ENCODE results near the gene C1orf21. TPM values are rescaled to one million over a fixed set of nuclear protein-coding genes. Genes with fewer than 3 reads are reported as not detected.

C1orf21 gene
- total RNA-seq, 2 donors from 2014 or later = 8.3 to 10.2 TPM

DNA sequence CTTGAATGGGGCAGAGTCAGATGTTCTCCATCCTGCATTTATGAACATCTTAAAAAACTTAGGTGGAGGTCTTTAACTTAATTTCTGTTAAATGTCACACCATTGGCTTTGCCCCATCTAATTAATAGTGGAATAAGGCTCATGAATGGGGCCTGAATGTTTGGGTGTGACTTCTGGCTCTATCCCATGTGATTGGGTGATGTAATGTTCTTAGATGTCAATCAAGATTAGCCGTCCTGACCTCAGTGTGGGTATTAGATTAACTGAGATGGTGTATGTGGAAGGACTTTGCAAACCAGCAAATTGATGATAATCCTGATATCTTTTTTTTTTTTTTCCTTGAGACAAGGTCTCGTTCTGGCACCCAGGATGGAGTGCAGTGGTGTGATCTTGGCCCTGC is 38.1 kb downstream of the C1orf21 start:
- Histone ChIP-seq H3K27ac (no peak overlapping the region), H3K4me3 (no peak overlapping the region), H3K27me3 (no peaks in the 10 kb centered on the region), H3K9me3 (no peaks in the 10 kb centered on the region), H3K36me3 (replicated peaks in 1 of 2; ENCODE audit: insufficient read depth in 1 of 2, low read depth in 2 of 2) (no peaks in the 10 kb centered on the region), H3K4me1 (peaks cover 18% of the 10 kb centered on the region)
- WGBS, 2 donors = 67 to 71% methylated on average over 2 of the region's 2 CpGs
- intact Hi-C loops (cut with DNase I) = no loop called here
- no peak for TF ChIP-seq POLR2A (IDR thresholded peaks at IDR 0.05)
- TF ChIP-seq, protein P1, sequence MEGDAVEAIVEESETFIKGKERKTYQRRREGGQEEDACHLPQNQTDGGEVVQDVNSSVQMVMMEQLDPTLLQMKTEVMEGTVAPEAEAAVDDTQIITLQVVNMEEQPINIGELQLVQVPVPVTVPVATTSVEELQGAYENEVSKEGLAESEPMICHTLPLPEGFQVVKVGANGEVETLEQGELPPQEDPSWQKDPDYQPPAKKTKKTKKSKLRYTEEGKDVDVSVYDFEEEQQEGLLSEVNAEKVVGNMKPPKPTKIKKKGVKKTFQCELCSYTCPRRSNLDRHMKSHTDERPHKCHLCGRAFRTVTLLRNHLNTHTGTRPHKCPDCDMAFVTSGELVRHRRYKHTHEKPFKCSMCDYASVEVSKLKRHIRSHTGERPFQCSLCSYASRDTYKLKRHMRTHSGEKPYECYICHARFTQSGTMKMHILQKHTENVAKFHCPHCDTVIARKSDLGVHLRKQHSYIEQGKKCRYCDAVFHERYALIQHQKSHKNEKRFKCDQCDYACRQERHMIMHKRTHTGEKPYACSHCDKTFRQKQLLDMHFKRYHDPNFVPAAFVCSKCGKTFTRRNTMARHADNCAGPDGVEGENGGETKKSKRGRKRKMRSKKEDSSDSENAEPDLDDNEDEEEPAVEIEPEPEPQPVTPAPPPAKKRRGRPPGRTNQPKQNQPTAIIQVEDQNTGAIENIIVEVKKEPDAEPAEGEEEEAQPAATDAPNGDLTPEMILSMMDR (IDR thresholded peaks at IDR 0.05) = no peak
- ATAC-seq (no peak), DNase-seq (no peak)

DNA sequence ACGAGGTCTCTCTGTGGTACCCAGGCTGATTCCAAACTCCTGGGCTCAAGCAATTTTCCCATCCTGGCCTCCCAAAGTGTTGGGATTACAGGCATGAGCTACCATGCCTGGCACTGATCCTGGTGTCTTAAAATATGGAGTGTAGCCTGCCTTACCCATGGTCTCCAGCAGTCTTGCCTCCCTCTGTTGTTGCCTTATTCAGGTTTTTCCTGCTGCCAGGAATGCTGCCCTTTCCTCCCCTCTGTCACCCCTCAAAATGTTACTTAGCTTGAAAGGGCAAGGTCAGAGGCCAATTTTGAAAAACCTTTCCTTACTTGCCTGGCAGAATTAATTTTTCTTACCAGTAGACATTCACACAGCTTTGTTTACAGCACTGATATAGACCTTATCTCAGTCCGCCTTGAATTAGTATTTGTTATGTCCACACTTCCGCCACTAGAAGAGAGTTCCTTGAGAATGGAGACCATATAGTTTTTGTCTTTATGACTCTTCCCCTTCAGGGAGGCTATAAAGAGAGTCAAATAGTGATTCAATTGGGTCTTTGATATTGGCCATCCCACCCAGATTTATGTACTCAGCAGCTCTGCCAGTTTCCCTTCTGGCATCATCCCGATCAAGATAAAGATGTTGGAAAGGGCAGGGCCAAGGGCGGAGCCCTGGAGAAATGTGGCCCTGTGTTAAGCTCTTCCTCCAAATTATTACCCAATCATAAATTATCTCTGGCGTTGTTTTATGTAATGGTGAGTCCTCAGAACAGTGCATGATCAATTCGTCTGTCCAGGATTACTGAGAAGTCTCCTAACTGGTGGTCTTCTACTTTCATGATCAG is 38.8 kb downstream of the C1orf21 start:
- 59 to 60% methylated on average over 7 of the region's 7 CpGs for WGBS, 2 donors
- ATAC-seq = no peak
- no peaks in the 10 kb centered on the region for H3K36me3 ChIP-seq (replicated peaks in 1 of 2; ENCODE audit: insufficient read depth in 1 of 2, low read depth in 2 of 2)
- H3K9me3 ChIP-seq = no peaks in the 10 kb centered on the region
- no peak for TF ChIP-seq POLR2A (IDR thresholded peaks at IDR 0.05)
- TF ChIP-seq, protein P1 (IDR thresholded peaks at IDR 0.05) = no peak
- intact Hi-C loops (cut with DNase I) = no loop called here
- no peak overlapping the region for H3K27ac ChIP-seq
- peaks cover 18% of the 10 kb centered on the region for H3K4me1 ChIP-seq
- H3K27me3 ChIP-seq = no peaks in the 10 kb centered on the region
- no peak for DNase-seq
- H3K4me3 ChIP-seq = no peak overlapping the region

GRCh38 chr1:184426278-184426674 is 39.4 kb downstream of the C1orf21 start:
- Histone ChIP-seq H3K27me3 (no peaks in the 10 kb centered on the region), H3K9me3 (no peaks in the 10 kb centered on the region), H3K4me3 (no peak overlapping the region), H3K4me1 (peaks cover 18% of the 10 kb centered on the region), H3K27ac (no peak overlapping the region), H3K36me3 (replicated peaks in 1 of 2; ENCODE audit: insufficient read depth in 1 of 2, low read depth in 2 of 2) (no peaks in the 10 kb centered on the region)
- no peak for DNase-seq
- no peak for ATAC-seq
- intact Hi-C loops (cut with DNase I) = no loop called here
- TF ChIP-seq POLR2A (IDR thresholded peaks at IDR 0.05) = no peak
- TF ChIP-seq, protein P1 (IDR thresholded peaks at IDR 0.05) = no peak
- WGBS, 2 donors = 96 to 99% methylated on average over 7 of the region's 7 CpGs

- no peak for DNase-seq
- H3K36me3 ChIP-seq (replicated peaks in 1 of 2; ENCODE audit: insufficient read depth in 1 of 2, low read depth in 2 of 2) = no peaks in the 10 kb centered on the region
- no peak overlapping the region for H3K27ac ChIP-seq
- no peak for ATAC-seq
- WGBS, 2 donors = 91 to 96% methylated on average over 2 of the region's 2 CpGs
- H3K4me3 ChIP-seq = no peak overlapping the region
- no peaks in the 10 kb centered on the region for H3K9me3 ChIP-seq
- TF ChIP-seq POLR2A (IDR thresholded peaks at IDR 0.05) = no peak
- TF ChIP-seq, protein P1 (IDR thresholded peaks at IDR 0.05) = no peak
- intact Hi-C loops (cut with DNase I) = no loop called here
- no peaks in the 10 kb centered on the region for H3K27me3 ChIP-seq
- peaks cover 16% of the 10 kb centered on the region for H3K4me1 ChIP-seq
These were observed 40.9 kb downstream of the C1orf21 start for GRCh38 chr1:184427722-184428121.

GRCh38 chr1:184428604-184429003 is 41.8 kb downstream of the C1orf21 start:
- ATAC-seq = no peak
- no peaks in the 10 kb centered on the region for H3K36me3 ChIP-seq (replicated peaks in 1 of 2; ENCODE audit: insufficient read depth in 1 of 2, low read depth in 2 of 2)
- no peak overlapping the region for H3K4me3 ChIP-seq
- TF ChIP-seq, protein P1 (IDR thresholded peaks at IDR 0.05) = no peak
- no peak for TF ChIP-seq POLR2A (IDR thresholded peaks at IDR 0.05)
- peaks cover 12% of the 10 kb centered on the region for H3K4me1 ChIP-seq
- intact Hi-C loops (cut with DNase I) = no loop called here
- no peak for DNase-seq
- H3K27ac ChIP-seq = no peak overlapping the region
- no peaks in the 10 kb centered on the region for H3K27me3 ChIP-seq
- H3K9me3 ChIP-seq = no peaks in the 10 kb centered on the region

Data from body of pancreas (tissue), 4 donors.